ENCODE data around the gene ALOX5AP. TPM values are rescaled to one million over a fixed set of nuclear protein-coding genes. Genes with fewer than 3 reads are reported as not detected.

Gene ALOX5AP
- 10 to 100 TPM; 40.5 to 42.2 TPM for total RNA-seq

GRCh38 chr13:30735025-30735871 lies at the start of gene ALOX5AP:
Gene ALOX5AP (plus strand): TSS chr13:30735543. CDS start chr13:30735606, 63 bp downstream.
- H3K36me3 Mint-ChIP-seq (ENCODE audit: low read depth) = peaks cover 2% of the 10 kb centered on the region
- POLR2A ChIA-PET = interaction anchor here (1.6 kb wide), 1 partner anchor 8 kb away, joined by 5 read pairs; no protein-coding TSS in a partner anchor
- peak; percentile 45 for DNase-seq
- peak within 1 kb of the TSS; percentile 96 for H3K27ac Mint-ChIP-seq
- peaks cover 3% of the 10 kb centered on the region for H3K27me3 Mint-ChIP-seq
- TF ChIP-seq, protein P1, sequence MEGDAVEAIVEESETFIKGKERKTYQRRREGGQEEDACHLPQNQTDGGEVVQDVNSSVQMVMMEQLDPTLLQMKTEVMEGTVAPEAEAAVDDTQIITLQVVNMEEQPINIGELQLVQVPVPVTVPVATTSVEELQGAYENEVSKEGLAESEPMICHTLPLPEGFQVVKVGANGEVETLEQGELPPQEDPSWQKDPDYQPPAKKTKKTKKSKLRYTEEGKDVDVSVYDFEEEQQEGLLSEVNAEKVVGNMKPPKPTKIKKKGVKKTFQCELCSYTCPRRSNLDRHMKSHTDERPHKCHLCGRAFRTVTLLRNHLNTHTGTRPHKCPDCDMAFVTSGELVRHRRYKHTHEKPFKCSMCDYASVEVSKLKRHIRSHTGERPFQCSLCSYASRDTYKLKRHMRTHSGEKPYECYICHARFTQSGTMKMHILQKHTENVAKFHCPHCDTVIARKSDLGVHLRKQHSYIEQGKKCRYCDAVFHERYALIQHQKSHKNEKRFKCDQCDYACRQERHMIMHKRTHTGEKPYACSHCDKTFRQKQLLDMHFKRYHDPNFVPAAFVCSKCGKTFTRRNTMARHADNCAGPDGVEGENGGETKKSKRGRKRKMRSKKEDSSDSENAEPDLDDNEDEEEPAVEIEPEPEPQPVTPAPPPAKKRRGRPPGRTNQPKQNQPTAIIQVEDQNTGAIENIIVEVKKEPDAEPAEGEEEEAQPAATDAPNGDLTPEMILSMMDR (IDR thresholded peaks at IDR 0.05) = no peak
- peak; percentile 43 for ATAC-seq
- H3K4me1 Mint-ChIP-seq (ENCODE audit: low read depth) = peaks cover 61% of the 10 kb centered on the region
- H3K4me3 Mint-ChIP-seq = peak within 1 kb of the TSS; percentile 78
- no peaks in the 10 kb centered on the region for H3K9me3 Mint-ChIP-seq
- CTCF ChIA-PET = no interaction called here
- intact Hi-C loops (cut with micrococcal nuclease) = loop anchor here (5.0 kb wide), 1 partner anchor 67 kb away; no protein-coding TSS in a partner anchor

DNA sequence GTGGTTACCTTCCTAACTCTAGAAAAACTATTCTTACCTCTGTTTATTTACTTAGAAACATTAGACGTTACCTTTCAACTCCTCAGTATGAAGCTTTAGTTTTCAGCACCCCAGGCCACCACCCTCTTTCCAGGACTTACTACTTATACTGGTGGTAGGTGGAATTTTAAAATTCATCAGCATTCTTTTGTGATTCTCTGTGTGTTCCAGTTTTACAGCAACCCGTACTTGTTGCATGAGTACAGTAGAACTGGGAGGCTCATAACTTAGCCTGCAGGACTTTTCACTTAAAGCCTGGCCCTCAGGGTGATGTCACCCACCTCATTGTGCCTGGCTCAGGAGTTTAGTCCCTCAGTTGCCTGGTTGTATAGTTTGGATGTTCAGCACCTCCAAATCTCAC lies 49.4 kb upstream of the ALOX5AP start:
- H3K9me3 Mint-ChIP-seq = peaks cover 2% of the 10 kb centered on the region
- TF ChIP-seq, protein P1 (IDR thresholded peaks at IDR 0.05) = no peak
- peaks cover 2% of the 10 kb centered on the region for H3K27me3 Mint-ChIP-seq
- intact Hi-C loops (cut with micrococcal nuclease) = no loop called here
- H3K27ac Mint-ChIP-seq = no peak overlapping the region
- DNase-seq (no peak), ATAC-seq (no peak)
- POLR2A ChIA-PET = no interaction called here
- CTCF ChIA-PET = interaction anchor here (1.3 kb wide), 1 partner anchor 359 kb away, joined by 3 read pairs; no protein-coding TSS in a partner anchor
- H3K36me3 Mint-ChIP-seq (ENCODE audit: low read depth) = no peaks in the 10 kb centered on the region
- H3K4me1 Mint-ChIP-seq (ENCODE audit: low read depth) = peaks cover 7% of the 10 kb centered on the region
- no peak overlapping the region for H3K4me3 Mint-ChIP-seq

- H3K36me3 Mint-ChIP-seq (ENCODE audit: low read depth) = no peaks in the 10 kb centered on the region
- CTCF ChIA-PET = interaction anchor here (1.3 kb wide), 1 partner anchor 357 kb away, joined by 3 read pairs; no protein-coding TSS in a partner anchor
These were observed 47.7 kb upstream of the ALOX5AP start for GRCh38 chr13:30687601-30688000.

GRCh38 chr13:30689752-30690151 lies 45.6 kb upstream of the ALOX5AP start:
- intact Hi-C loops (cut with micrococcal nuclease) = no loop called here

More at GRCh38 chr13:30687601-30688000, 47.7 kb upstream of the ALOX5AP start:
- Mint-ChIP-seq H3K27ac (no peak overlapping the region), H3K4me1 (ENCODE audit: low read depth) (peaks cover 7% of the 10 kb centered on the region), H3K4me3 (no peak overlapping the region), H3K27me3 (peaks cover 2% of the 10 kb centered on the region), H3K9me3 (peaks cover 2% of the 10 kb centered on the region)
- ATAC-seq = no peak
- intact Hi-C loops (cut with micrococcal nuclease) = no loop called here
- no peak for DNase-seq
- TF ChIP-seq, protein P1 (IDR thresholded peaks at IDR 0.05) = no peak
- POLR2A ChIA-PET = no interaction called here

More at GRCh38 chr13:30689752-30690151, 45.6 kb upstream of the ALOX5AP start:
- Mint-ChIP-seq H3K27me3 (peaks cover 5% of the 10 kb centered on the region), H3K36me3 (ENCODE audit: low read depth) (no peaks in the 10 kb centered on the region), H3K4me3 (no peak overlapping the region), H3K4me1 (ENCODE audit: low read depth) (peaks cover 7% of the 10 kb centered on the region), H3K27ac (no peak overlapping the region), H3K9me3 (peaks cover 2% of the 10 kb centered on the region)
- TF ChIP-seq, protein P1 (IDR thresholded peaks at IDR 0.05) = no peak
- ATAC-seq (no peak), DNase-seq (no peak)
- POLR2A ChIA-PET = no interaction called here
- CTCF ChIA-PET = no interaction called here

All from activated CD8-positive, alpha-beta T cell treated with anti-CD3 and anti-CD28 coated beads for 36 hours (primary cell).